ENCODE measurements around the gene TPX2. TPM values are rescaled to one million over a fixed set of nuclear protein-coding genes. Genes with fewer than 3 reads are reported as not detected.

Gene TPX2
- total and polyA plus RNA-seq, 2 donors = 8.2 to 75.6 TPM

GRCh38 chr20:31844737-31845299 is 105.7 kb downstream of the TPX2 start:
- DNase-seq (ENCODE audit: low read depth in 6 of 9, low spot score in 9 of 9) = no peak
- Histone ChIP-seq H3K27ac (ENCODE audit: low read depth in 1 of 2, low read length in 1 of 2) (peak overlapping the region in 1 of 2 donors; percentile 62), H3K4me3 (ENCODE audit: low read length in 2 of 2) (no peak overlapping the region), H3K4me1 (ENCODE audit: control insufficient read depth in 2 of 2, insufficient read depth in 2 of 2, low read length in 2 of 2) (peaks cover 0 to 4% of the 10 kb centered on the region in 2 donors), H3K9me3 (ENCODE audit: control insufficient read depth in 2 of 2, insufficient read depth in 1 of 2, low read length in 1 of 2) (no peaks in the 10 kb centered on the region), H3K36me3 (ENCODE audit: control insufficient read depth in 2 of 2, insufficient read depth in 2 of 2, low read length in 1 of 2) (no peaks in the 10 kb centered on the region), H3K27me3 (ENCODE audit: control insufficient read depth in 2 of 2, insufficient read depth in 1 of 2, low read length in 1 of 2) (peaks cover 0 to 23% of the 10 kb centered on the region in 2 donors)
- WGBS = 93% methylated on average over 28 of the region's 28 CpGs

- Histone ChIP-seq H3K4me1 (ENCODE audit: control insufficient read depth in 2 of 2, insufficient read depth in 2 of 2, low read length in 2 of 2) (peaks cover 0 to 4% of the 10 kb centered on the region in 2 donors), H3K4me3 (ENCODE audit: low read length in 2 of 2) (no peak within 1 kb of the TSS), H3K27ac (ENCODE audit: low read depth in 1 of 2, low read length in 1 of 2) (peak within 1 kb of the TSS in 1 of 2 donors; percentile 62), H3K9me3 (ENCODE audit: control insufficient read depth in 2 of 2, insufficient read depth in 1 of 2, low read length in 1 of 2) (no peaks in the 10 kb centered on the region), H3K36me3 (ENCODE audit: control insufficient read depth in 2 of 2, insufficient read depth in 2 of 2, low read length in 1 of 2) (no peaks in the 10 kb centered on the region), H3K27me3 (ENCODE audit: control insufficient read depth in 2 of 2, insufficient read depth in 1 of 2, low read length in 1 of 2) (peaks cover 0 to 29% of the 10 kb centered on the region in 2 donors)
- no peak for DNase-seq (ENCODE audit: low read depth in 6 of 9, low spot score in 9 of 9)
- 89% methylated on average over 21 of the region's 21 CpGs for WGBS
Measured at GRCh38 chr20:31845300-31845863, 106.3 kb downstream of the TPX2 start, which contains the start of gene FOXS1. TSS of gene FOXS1 (minus strand) at chr20:31845604. CDS start at chr20:31845542, 62 bp downstream.

- no peak overlapping the region for H3K4me3 ChIP-seq (ENCODE audit: low read length in 2 of 2)
- H3K4me1 ChIP-seq (ENCODE audit: control insufficient read depth in 2 of 2, insufficient read depth in 2 of 2, low read length in 2 of 2) = peaks cover 0 to 4% of the 10 kb centered on the region in 2 donors
- WGBS = 76% methylated on average over 3 of the region's 3 CpGs
- H3K9me3 ChIP-seq (ENCODE audit: control insufficient read depth in 2 of 2, insufficient read depth in 1 of 2, low read length in 1 of 2) = no peaks in the 10 kb centered on the region
- DNase-seq (ENCODE audit: low read depth in 6 of 9, low spot score in 9 of 9) = no peak
- H3K36me3 ChIP-seq (ENCODE audit: control insufficient read depth in 2 of 2, insufficient read depth in 2 of 2, low read length in 1 of 2) = no peaks in the 10 kb centered on the region
- peaks cover 0 to 41% of the 10 kb centered on the region in 2 donors for H3K27me3 ChIP-seq (ENCODE audit: control insufficient read depth in 2 of 2, insufficient read depth in 1 of 2, low read length in 1 of 2)
- H3K27ac ChIP-seq (ENCODE audit: low read depth in 1 of 2, low read length in 1 of 2) = no peak overlapping the region
Measured at GRCh38 chr20:31846793-31847138, 107.7 kb downstream of the TPX2 start.

- Histone ChIP-seq H3K4me1 (ENCODE audit: control insufficient read depth in 2 of 2, insufficient read depth in 2 of 2, low read length in 2 of 2) (no peaks in the 10 kb centered on the region), H3K36me3 (ENCODE audit: control insufficient read depth in 2 of 2, insufficient read depth in 2 of 2, low read length in 1 of 2) (no peaks in the 10 kb centered on the region), H3K9me3 (ENCODE audit: control insufficient read depth in 2 of 2, insufficient read depth in 1 of 2, low read length in 1 of 2) (no peaks in the 10 kb centered on the region), H3K27ac (ENCODE audit: low read depth in 1 of 2, low read length in 1 of 2) (no peak overlapping the region), H3K4me3 (ENCODE audit: low read length in 2 of 2) (no peak overlapping the region), H3K27me3 (ENCODE audit: control insufficient read depth in 2 of 2, insufficient read depth in 1 of 2, low read length in 1 of 2) (peaks cover 0 to 45% of the 10 kb centered on the region in 2 donors)
- no peak for DNase-seq (ENCODE audit: low read depth in 6 of 9, low spot score in 9 of 9)
- 79% methylated on average over 32 of the region's 32 CpGs for WGBS
Measured at GRCh38 chr20:31848088-31848999, 109.3 kb downstream of the TPX2 start.

- 63% methylated on average over 45 of the region's 45 CpGs for WGBS
- Histone ChIP-seq H3K4me1 (ENCODE audit: control insufficient read depth in 2 of 2, insufficient read depth in 2 of 2, low read length in 2 of 2) (no peaks in the 10 kb centered on the region), H3K9me3 (ENCODE audit: control insufficient read depth in 2 of 2, insufficient read depth in 1 of 2, low read length in 1 of 2) (no peaks in the 10 kb centered on the region), H3K4me3 (ENCODE audit: low read length in 2 of 2) (no peak overlapping the region), H3K27me3 (ENCODE audit: control insufficient read depth in 2 of 2, insufficient read depth in 1 of 2, low read length in 1 of 2) (peaks cover 0 to 46% of the 10 kb centered on the region in 2 donors), H3K27ac (ENCODE audit: low read depth in 1 of 2, low read length in 1 of 2) (no peak overlapping the region), H3K36me3 (ENCODE audit: control insufficient read depth in 2 of 2, insufficient read depth in 2 of 2, low read length in 1 of 2) (no peaks in the 10 kb centered on the region)
- no peak for DNase-seq (ENCODE audit: low read depth in 6 of 9, low spot score in 9 of 9)
Measured at GRCh38 chr20:31849306-31849930, 110.3 kb downstream of the TPX2 start.

Other genes with a start within 250 kb of the TPX2 start
- gene HM13, start 224.8 kb upstream of the TPX2 start, total RNA-seq = 23.9 TPM
- 87.5 TPM for gene HM13, start 224.8 kb upstream of the TPX2 start, polyA plus RNA-seq
- 39.4 TPM for gene ID1, start 134.0 kb upstream of the TPX2 start, total RNA-seq
- 138 TPM for gene ID1, start 134.0 kb upstream of the TPX2 start, polyA plus RNA-seq
- 4.1 TPM for gene COX4I2, start 101.4 kb upstream of the TPX2 start, total RNA-seq
- gene COX4I2, start 101.4 kb upstream of the TPX2 start, polyA plus RNA-seq = 5.4 TPM
- gene BCL2L1, start 16.4 kb upstream of the TPX2 start, total RNA-seq = 120 TPM
- 58.3 TPM for gene BCL2L1, start 16.4 kb upstream of the TPX2 start, polyA plus RNA-seq
- 0.66 TPM for gene MYLK2, start 80.1 kb downstream of the TPX2 start, total RNA-seq
- gene MYLK2, start 80.1 kb downstream of the TPX2 start, polyA plus RNA-seq = 1.4 TPM
- gene FOXS1, start 106.3 kb downstream of the TPX2 start, total RNA-seq = 4.7 TPM
- gene FOXS1, start 106.3 kb downstream of the TPX2 start, polyA plus RNA-seq = 1.2 TPM
- gene DUSP15, start 131.2 kb downstream of the TPX2 start, total RNA-seq = 0.76 TPM
- 1.6 TPM for gene DUSP15, start 131.2 kb downstream of the TPX2 start, polyA plus RNA-seq
- gene TTLL9, start 131.3 kb downstream of the TPX2 start, total RNA-seq = 0.05 TPM
- 0.46 TPM for gene TTLL9, start 131.3 kb downstream of the TPX2 start, polyA plus RNA-seq
- gene PDRG1, start 212.8 kb downstream of the TPX2 start, total RNA-seq = 11.1 TPM
- gene PDRG1, start 212.8 kb downstream of the TPX2 start, polyA plus RNA-seq = 16.4 TPM
- gene XKR7, start 228.9 kb downstream of the TPX2 start, total RNA-seq = under 0.01 TPM
- 0.02 TPM for gene XKR7, start 228.9 kb downstream of the TPX2 start, polyA plus RNA-seq

Measured in thymus (tissue), 11 donors.